GM12873 (cell line): ENCODE results near the gene EIF3D.
A peak's percentile ranks its signal among the peaks of the same experiment; 100 is the strongest.

Source experiments
- TF ChIP-seq, protein P1 (sequence below): IDR thresholded peaks from 2 replicates; pipeline ENCODE4 v1.5.1; 2012; ENCODE audit warnings: low read depth, mild to moderate bottlenecking, moderate library complexity, low read length, control low read depth; ENCODE audit not compliant: insufficient read depth; ENCODE audit errors: missing control alignments

EIF3D gene

DNA sequence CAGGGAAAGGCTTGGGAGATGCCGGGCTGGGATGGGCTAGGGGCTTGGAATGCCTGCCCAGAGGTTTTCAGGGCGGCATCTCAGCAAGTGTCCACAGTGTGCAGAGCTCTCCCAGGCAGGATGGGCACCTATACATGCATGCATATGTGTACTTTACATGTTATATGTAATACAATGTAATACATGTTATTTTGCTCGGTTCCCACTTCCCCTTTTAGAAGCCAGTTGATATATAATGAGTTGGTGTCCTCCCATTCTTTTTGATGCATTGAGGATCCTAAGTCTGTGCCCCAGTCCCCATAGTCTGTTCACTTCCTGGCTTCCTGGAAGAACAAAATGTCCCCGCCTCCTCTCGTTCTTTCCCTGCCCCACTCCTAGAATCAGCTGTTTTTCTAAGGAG lies 20.1 kb upstream of the EIF3D start:
- TF ChIP-seq, protein P1, sequence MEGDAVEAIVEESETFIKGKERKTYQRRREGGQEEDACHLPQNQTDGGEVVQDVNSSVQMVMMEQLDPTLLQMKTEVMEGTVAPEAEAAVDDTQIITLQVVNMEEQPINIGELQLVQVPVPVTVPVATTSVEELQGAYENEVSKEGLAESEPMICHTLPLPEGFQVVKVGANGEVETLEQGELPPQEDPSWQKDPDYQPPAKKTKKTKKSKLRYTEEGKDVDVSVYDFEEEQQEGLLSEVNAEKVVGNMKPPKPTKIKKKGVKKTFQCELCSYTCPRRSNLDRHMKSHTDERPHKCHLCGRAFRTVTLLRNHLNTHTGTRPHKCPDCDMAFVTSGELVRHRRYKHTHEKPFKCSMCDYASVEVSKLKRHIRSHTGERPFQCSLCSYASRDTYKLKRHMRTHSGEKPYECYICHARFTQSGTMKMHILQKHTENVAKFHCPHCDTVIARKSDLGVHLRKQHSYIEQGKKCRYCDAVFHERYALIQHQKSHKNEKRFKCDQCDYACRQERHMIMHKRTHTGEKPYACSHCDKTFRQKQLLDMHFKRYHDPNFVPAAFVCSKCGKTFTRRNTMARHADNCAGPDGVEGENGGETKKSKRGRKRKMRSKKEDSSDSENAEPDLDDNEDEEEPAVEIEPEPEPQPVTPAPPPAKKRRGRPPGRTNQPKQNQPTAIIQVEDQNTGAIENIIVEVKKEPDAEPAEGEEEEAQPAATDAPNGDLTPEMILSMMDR, result no peak

DNA sequence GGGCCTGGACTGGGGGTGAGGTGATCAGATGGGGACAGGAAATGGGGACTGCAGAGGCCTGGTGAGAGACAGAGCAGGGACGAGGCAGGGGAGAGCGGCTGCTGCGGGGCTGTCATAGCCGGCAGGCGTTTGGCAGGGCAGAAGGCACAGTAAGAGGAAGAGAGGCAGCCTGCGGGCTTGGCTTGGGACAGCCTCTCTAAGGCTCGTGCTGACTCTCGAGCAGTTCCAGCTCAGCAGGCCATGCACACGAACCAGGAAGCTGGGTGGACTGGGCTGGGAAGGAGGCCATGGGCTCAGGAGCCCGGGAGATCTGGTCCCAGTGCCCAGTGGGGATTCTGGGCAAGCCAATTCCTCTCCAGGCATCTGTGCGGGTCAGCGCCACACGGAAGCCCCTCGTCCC lies 19.6 kb upstream of the EIF3D start:
- TF ChIP-seq, protein P1, result no peak

DNA sequence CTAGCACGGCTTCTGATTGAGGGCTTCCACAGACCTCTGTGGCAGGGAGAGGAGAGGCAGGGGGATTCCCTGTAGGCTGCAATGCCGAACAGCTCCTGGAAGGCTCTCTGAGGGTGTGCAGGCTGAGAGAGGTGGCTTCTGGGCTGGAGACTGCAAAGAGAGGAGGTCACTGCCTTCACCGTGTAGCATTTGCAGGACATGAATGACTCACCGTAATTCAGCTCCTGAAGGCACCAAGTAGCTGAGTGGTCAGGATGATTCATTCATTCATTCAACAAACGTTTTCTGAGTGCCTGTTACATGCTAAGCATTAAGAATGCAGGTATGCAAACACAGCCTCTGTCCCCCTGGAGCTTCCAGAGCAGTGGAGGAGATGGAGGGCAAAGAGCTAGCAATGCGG lies 18.0 kb upstream of the EIF3D start:
- TF ChIP-seq, protein P1, result no peak

DNA sequence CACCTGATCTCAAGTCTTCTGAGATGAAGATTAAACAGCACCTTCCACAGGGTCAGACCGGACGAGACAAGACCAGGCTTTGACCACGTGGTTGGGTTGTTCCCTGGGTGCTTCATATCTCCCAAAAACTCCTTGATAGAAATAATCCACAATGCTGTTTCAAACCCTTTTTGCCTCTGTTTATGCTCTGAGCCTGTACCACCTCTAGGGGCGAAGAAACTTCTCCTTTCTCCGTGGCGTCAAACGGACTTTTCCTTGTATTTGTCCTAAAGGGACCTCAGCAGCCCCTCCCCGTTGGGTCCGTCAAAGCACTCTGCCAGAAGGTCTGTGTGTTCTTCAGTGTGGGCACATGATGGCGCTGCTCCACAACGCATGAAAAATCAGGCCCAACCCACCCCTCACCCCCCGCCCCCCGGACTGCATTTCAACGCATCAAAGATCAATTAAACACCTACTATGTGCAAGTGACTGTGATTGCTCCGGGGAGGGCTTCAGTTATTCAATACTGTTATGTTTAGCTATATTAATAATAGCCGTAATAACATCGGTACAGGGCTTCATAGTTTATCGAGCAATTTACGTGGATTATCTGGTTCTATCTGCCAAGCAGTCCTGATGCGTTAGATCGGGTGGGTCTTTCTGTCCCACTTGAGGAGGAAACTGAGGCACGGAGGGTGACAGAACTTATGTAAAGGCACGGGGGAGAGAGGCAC lies 17.3 kb upstream of the EIF3D start:
- TF ChIP-seq, protein P1, result peak; percentile 65

DNA sequence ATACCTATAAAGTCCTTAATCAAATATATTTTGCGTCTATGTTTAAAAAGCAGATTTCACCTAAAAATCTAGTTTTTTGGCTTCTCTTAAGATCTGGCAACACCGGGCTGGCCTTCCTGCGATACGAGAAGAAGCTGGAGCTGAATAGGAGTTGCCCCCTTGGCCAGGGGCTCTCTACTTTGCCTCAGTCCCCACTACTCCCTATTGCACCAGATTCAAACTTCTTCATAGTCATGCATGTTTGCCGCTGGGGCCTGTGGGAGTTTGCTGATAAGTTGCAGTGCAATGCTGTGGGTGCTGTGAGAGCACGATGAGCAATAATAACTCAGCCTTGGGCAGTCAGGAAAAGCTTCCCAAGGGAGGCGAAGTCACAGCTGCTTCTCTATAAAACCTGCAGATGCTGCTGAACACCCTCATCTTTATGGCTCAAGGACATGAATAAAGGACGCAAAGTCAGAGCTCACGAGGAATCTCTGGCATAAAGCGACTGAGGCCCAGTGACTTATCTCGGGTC lies 15.2 kb upstream of the EIF3D start:
- TF ChIP-seq, protein P1, result no peak

DNA sequence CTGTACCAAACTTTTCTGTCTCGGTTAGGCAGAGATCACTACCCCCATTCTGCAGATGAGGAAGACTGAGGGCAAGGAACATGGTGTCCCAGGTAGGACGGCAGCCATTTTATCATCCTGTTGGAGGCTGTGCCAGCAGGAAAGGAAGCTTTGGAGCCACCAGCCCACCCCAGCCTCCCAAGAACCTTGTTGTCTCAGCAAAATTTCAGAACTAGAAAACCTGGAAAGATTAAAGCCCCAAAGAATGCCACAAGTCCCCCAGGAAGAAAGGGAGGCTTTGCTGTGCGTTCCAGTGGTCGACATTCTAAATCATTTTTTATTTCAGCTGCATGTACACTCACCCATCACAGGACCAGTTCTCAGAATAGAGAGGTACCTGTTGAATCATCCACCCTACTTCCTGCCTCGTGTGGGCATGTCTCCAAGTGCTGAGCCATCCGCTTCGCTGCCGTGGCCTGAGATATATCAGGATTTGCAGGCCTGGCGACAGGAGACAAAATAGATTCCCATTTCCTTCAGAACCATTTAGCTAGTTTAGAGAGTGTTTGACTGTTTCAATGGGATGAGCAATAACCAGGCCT lies 13.0 kb upstream of the EIF3D start:
- TF ChIP-seq, protein P1, result no peak

DNA sequence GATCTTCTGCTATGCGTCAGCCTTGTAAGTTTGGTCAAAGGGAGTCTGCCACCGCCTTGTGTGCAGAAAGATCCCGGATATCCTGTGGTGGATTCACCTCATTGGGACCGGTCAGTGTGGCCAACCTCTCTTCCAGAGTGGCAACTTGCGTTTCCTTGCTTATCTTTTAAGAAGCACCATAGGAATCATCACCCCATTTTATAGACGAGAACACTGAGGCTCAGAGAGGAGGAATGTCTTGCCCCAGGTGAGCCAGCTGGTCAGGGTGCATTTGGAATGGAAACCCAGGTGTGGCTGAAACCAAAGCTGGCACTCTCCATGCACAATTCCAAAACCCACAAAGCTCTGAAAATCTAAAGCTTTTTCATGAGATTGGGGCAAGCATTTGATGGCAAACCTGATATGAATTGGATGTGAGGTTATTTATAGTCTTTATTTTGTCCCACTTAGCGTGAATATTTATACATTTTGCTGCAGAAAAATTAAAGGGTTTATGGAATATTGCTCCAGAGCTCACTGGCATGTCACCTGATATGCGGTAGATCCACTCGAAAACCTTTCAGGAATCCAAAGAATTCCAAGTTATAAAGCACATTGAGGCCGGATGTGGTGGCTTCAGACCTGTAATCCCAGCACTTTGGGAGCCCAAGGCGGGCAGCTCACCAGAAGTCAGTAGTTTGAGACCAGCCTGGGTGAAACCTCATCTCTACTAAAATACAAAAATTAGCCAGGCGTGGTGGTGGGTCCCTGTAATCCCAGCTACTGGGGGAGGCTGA lies 12.1 kb upstream of the EIF3D start:
- TF ChIP-seq, protein P1, result no peak
